Stimulated activated CD8-positive, alpha-beta memory T cell treated with anti-CD3 and anti-CD28 coated beads, Interleukin-4, amount 100 ng/mL, for 48 hours (primary cell): Measurements from ENCODE around the gene CTCF.
A peak's percentile ranks its signal among the peaks of the same experiment; 100 is the strongest.

Experiments used
- DNase-seq: peaks from one replicate; pipeline ENCODE4 v3.0.0-alpha.2; 2020

CTCF gene

DNA sequence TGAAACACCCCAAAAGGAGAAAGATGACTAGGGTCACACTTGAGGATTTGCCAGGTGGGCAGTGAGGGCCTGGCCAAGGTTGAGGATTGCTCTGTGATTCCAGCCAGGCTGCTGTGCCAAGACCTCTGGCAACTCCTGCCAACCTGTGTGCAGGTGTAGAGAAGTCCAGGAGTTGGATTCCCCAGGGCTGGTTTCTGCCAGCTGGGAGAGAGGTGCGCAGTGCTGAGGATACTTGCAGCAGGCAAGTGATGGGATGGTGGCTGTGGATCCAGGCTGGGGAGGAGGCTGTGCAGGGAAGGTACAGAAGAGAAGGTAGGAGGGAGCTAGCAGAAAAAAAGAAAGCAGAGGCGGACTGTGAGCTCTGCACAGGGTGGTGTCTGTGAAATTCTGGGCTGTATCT is 27.1 kb upstream of the CTCF start:
- DNase-seq: no peak

DNA sequence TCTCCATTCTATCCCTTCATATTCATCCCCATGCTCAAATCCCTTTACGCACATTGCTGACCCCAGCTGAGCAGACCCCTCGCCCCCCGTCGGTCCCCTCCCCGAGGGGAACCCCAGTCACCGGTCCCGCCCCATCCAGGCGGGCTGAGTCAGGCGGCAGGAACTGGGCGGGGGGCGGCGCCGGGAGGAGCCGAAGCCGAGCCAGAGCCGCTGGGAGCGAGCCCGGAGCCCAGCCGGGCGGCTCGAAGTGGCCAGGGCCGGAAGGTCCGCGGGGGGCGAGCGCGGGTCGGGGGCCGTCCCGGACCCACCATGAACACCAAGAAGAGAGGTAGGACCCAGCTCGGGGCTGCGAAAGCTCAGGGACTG is 25.1 kb upstream of the CTCF start:
- peak; percentile 66 for DNase-seq

DNA sequence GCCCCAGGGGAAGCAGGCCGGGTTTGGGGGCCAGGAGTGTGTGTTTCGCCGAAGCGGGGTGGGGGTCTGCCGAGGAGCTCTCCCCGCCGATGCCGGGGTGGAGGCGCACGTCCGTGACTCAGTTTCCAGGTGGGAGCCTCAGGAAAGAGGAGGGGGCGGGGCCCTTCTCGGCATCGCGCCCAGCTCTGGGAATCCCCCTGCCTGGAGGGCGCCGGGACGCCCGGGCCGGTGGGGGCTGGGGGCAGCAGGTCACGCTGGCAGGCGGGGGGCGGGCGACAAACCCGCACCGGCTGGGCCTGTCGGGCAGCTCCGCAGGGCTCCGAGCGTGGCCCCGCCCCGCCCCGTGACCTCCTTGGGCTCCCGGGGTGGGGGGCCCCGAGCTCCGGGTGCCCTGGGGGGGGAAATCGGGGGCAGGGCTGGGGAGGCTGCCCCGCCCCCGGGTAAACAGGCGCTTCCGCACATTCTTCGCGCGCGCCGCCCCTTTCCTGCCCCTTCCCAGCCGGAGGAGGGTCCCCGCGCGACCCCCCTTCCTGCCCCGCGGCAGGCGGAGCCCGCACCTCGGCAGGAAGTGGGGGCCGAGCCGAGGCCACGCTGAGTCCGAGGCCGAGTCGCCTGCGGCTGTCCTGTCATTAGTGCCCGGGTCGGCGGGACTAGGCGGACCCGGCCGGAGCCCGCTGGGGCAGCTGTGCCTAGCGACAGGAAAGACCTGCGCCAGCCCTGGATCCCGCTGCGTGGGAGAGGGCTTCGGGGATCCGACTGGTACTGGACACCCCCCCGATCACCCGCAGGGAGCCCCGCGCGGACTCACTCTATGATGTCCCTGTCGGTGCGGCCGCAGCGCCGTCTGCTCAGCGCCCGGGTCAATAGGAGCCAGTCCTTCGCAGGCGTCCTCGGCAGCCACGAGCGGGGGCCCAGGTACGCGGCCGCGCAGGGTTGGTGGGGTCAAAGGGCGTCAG is 24.4 kb upstream of the CTCF start:
- DNase-seq: peak; percentile 63

DNA sequence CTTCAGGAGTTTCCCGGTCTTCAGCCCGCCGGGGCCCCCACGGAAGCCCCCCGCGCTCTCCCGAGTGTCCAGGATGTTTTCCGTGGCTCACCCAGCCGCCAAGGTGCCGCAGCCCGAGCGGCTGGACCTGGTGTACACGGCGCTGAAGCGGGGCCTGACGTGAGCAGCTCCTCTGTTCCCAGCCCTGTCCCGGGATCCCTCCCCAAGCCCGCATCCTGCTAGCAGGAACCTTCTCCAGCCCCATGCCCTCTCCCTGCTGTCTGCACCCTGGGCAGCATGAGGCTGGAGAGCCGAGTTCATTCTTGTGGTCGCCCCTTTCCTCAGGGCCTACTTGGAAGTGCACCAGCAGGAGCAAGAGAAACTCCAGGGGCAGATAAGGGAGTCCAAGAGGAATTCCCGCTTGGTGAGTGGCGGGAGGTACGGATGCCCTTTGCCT is 23.6 kb upstream of the CTCF start:
- DNase-seq: no peak

- DNase-seq: no peak
Measured at GRCh38 chr16:67539271-67539670, 23.1 kb upstream of the CTCF start.

DNA sequence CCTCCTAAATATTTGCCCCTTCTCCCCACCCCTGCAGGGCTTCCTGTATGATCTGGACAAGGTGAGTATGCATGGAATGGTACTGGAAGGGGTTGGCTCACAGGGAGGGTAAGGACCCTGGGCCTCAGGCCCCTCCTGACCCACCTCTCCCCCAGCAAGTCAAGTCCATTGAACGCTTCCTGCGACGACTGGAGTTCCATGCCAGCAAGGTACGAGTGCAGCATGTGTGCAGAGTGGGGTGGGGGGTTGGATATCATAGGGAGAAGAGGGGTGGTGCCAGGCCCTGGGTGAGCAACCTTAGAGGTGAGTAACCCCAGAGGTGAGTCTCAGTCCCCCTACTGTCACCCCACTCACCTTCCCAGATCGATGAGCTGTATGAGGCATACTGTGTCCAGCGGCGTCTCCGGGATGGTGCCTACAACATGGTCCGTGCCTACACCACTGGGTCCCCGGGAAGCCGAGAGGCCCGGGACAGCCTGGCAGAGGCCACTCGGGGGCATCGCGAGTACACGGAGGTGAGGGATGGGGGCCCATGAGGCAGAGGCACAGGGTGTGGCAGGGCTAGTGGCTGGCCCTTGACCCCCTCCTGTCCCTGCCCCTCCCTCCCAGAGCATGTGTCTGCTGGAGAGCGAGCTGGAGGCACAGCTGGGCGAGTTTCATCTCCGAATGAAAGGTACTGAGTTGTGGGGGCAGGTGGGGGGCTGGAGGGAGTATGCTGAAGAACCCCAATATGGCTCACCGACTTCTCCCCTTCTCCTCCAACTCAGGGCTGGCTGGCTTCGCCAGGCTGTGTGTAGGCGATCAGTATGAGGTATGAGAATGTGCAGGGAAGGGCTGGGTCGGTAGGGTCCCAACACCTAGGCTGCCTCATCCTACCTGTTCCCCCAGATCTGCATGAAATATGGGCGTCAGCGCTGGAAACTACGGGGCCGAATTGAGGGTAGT is 22.4 kb upstream of the CTCF start:
- DNase-seq: no peak

GRCh38 chr16:67540756-67541155 is 21.6 kb upstream of the CTCF start:
- no peak for DNase-seq

- no peak for DNase-seq
Measured at GRCh38 chr16:67541391-67542263, 20.7 kb upstream of the CTCF start.

DNA sequence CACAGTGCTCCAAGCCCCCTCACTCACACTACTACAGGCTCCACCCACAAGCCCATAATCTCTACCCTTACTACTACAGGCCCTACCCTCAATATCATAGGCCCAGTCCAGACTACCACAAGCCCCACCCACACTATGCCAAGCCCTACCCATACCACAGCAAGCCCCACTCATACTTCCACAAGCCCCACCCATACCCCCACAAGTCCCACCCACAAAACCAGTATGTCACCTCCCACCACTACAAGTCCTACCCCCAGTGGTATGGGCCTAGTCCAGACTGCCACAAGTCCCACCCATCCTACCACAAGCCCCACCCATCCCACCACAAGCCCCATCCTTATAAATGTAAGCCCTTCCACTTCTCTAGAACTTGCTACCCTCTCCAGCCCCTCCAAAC is 19.9 kb upstream of the CTCF start:
- peak; percentile 84 for DNase-seq

DNA sequence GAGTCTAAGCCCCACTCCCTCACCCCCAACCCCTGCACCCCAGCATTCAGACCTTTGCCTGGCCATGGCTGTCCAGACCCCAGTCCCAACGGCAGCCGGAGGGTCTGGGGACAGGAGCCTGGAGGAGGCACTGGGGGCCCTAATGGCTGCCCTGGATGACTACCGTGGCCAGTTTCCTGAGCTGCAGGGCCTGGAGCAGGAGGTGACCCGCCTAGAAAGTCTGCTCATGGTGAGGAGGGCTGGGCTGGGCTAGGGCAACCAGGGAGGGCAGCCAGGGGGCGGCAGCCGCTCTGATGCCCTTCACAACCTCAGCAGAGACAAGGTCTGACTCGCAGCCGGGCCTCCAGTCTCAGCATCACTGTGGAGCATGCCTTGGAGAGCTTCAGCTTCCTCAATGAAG is 19.3 kb upstream of the CTCF start:
- DNase-seq: no peak

DNA sequence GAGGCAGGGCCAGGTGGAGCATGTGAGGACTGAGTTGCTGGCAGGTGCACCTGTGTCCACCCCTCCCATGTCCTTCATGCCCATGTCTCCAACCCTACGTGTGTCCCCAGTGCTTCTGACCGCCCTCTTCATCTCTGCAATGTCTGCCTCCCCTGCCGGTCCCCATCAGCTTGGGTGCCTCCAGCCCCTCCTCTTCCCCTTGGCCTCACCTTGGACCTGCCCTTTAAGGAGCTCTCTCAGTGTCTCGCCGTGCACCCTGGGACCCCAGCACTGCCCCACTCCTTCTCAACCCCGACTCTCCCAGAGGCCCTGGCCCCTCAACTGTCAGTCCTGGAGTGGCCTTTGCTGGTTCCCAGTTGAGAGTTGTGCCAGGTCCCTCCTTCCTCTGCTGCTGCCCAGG is 18.7 kb upstream of the CTCF start:
- no peak for DNase-seq

DNA sequence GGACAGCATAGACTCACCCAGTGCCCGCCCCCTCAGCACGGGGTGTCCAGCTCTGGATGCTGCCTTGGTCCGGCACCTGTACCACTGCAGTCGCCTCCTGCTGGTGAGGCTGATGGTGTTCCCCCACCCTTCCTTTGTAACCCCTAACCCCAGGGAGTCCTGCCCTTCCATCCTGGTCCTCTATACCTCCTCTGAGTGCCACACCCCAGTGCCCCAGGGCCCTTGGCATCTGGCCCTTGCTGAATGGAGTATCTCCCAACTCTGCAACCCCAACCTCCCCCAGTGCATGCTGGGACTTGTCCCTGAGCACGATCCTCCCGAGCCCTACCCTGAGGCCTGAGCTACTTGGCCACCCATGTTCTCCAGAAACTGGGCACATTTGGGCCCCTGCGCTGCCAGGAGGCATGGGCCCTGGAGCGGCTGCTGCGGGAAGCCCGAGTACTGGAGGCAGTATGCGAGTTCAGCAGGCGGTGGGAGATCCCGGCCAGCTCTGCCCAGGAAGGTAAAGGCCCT is 17.9 kb upstream of the CTCF start:
- DNase-seq: no peak

GRCh38 chr16:67544844-67545664 is 17.3 kb upstream of the CTCF start:
- DNase-seq: no peak

GRCh38 chr16:67545665-67546024 is 16.7 kb upstream of the CTCF start:
- no peak for DNase-seq

DNA sequence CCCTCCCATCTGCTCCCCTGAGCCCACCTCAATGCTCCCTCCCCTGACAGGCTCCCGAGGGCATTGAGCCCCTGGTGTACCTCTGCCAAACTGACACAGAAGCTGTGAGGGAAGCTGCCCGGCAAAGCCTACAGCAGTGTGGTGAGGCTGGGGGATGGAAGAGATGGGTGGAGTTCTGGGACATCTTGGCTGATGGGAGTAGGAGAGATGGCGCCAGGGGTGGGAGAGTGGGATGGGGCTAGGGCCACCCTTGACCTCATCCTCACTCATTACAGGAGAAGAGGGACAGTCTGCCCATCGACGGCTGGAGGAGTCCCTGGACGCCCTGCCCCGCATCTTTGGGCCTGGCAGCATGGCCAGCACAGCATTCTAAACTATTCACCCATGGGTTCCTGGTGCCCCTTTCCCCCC is 16.2 kb upstream of the CTCF start:
- DNase-seq: no peak

- DNase-seq: peak; percentile 85
Measured at GRCh38 chr16:67546761-67547422, 15.4 kb upstream of the CTCF start.

GRCh38 chr16:67547423-67548264 is 14.7 kb upstream of the CTCF start:
- no peak for DNase-seq

DNA sequence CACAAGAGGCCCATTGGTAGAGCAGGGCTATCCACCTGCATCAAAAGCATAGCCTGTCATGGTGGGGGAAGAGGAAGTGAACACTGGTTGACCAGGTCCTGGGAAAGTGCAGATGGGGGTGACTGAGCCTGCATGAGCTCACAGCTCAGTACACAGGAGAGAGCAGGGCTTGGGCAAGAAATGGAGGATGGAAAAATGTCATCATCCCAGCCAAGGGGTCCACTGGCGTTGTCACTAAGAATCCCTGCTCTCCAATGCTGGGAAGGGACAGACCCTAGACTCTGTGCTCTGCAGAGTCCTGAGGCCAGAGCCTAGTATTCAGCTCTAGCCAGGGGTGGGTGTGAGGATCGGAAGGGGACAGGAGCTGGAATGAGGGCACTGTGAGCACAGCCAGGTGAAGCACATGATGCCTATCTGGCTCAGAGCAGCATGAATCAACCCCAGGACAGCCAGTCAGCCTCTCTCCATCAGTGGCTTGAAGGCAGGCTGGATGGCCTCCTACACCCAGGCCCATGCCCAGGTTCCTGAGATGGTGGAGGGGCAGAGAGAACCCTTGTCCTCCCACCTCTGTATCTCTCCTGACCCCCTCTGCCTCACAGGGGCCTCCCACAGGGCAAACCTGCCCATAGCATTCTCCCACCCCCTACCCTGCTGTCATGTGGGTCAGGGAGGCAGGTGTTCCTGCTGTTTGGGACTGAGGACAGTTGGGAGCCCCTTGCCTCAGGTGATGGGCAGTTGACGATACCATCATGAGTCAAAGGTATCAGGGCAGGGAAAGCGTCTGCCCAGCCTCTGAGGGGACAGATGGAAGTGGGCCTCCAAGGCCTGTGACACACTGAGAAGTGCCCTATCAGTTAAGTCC is 13.8 kb upstream of the CTCF start:
- DNase-seq: no peak

DNA sequence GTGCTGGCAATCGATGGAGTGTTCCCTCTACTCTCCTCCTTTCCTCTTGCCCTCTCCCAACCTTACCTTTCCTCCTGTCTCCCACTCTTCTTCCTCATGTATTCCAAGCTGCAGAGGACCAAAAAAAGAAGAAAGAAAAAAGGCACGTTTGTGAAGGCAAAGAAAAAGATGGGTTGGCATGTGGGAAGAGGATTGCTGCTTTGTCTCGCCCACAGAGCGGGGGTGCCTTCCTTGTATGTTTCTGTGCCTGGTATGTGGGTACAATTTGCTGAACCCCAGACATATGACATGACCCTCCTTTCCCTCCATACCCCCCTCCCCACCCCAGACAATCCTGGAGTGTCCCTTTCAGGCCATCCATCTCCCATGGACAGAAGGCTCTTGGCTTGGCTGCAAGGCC is 13.1 kb upstream of the CTCF start:
- DNase-seq: no peak
